Measurements from ENCODE around the gene EFCAB6. TPM values are rescaled to one million over a fixed set of nuclear protein-coding genes. Genes with fewer than 3 reads are reported as not detected.

The EFCAB6 gene
- total RNA-seq, 1 experiment from 2014 or later = 0.21 TPM

- Histone ChIP-seq H3K4me3 (ENCODE audit: low read depth in 2 of 2, low read length in 2 of 2) (no peak overlapping the region), H3K4me1 (ENCODE audit: control insufficient read depth, insufficient read depth, low read length) (no peaks in the 10 kb centered on the region), H3K36me3 (ENCODE audit: control insufficient read depth, insufficient read depth, low read length) (no peaks in the 10 kb centered on the region), H3K27ac (ENCODE audit: low read length) (no peak overlapping the region), H3K27me3 (ENCODE audit: control insufficient read depth, insufficient read depth, low read length) (no peaks in the 10 kb centered on the region), H3K9me3 (ENCODE audit: control insufficient read depth, insufficient read depth, low read depth, low read length) (no peaks in the 10 kb centered on the region)
- in situ Hi-C loops (cut with HindIII; ENCODE audit: low pct_unique_long_range_greater_than_20kb, low sequenced_read_pairs) (no loop called here), intact Hi-C loops (cut with micrococcal nuclease; ENCODE audit: unreplicated experiment) (no loop called here)
- POLR2A ChIA-PET = no interaction called here
- CTCF ChIA-PET = no interaction called here
- ATAC-seq (no peak), DNase-seq (ENCODE audit: low read depth, low spot score) (no peak)
- TF ChIP-seq CTCF (IDR thresholded peaks at IDR 0.05) = no peak
- TF ChIP-seq TCF7L2 (IDR thresholded peaks at IDR 0.05; ENCODE audit: low read depth, low read length) = no peak
- no peak for TF ChIP-seq REST (IDR thresholded peaks at IDR 0.05; ENCODE audit: insufficient read depth in 1 of 2, low read depth in 2 of 2, low read length in 1 of 2)
- no peak for TF ChIP-seq SIN3A (IDR thresholded peaks at IDR 0.05; ENCODE audit: borderline replicate concordance, insufficient read depth, low read depth, low read length)
- no peak for TF ChIP-seq POLR2AphosphoS5 (IDR thresholded peaks at IDR 0.05; ENCODE audit: low read depth, low read length)
- no TSS peak for BruUV-seq (replicated peaks)
Observed at GRCh38 chr22:43533156-43533530, 279.0 kb downstream of the EFCAB6 start.

- no peak for DNase-seq (ENCODE audit: low read depth, low spot score)
- ATAC-seq = no peak
- intact Hi-C loops (cut with micrococcal nuclease; ENCODE audit: unreplicated experiment) = no loop called here
- H3K4me3 ChIP-seq (ENCODE audit: low read depth in 2 of 2, low read length in 2 of 2) = no peak overlapping the region
- no peaks in the 10 kb centered on the region for H3K36me3 ChIP-seq (ENCODE audit: control insufficient read depth, insufficient read depth, low read length)
- no peak overlapping the region for H3K27ac ChIP-seq (ENCODE audit: low read length)
- TF ChIP-seq SIN3A (IDR thresholded peaks at IDR 0.05; ENCODE audit: borderline replicate concordance, insufficient read depth, low read depth, low read length) (no peak), CTCF (IDR thresholded peaks at IDR 0.05) (no peak), POLR2AphosphoS5 (IDR thresholded peaks at IDR 0.05; ENCODE audit: low read depth, low read length) (no peak), TCF7L2 (IDR thresholded peaks at IDR 0.05; ENCODE audit: low read depth, low read length) (no peak), REST (IDR thresholded peaks at IDR 0.05; ENCODE audit: insufficient read depth in 1 of 2, low read depth in 2 of 2, low read length in 1 of 2) (no peak)
- POLR2A ChIA-PET = no interaction called here
- no peaks in the 10 kb centered on the region for H3K4me1 ChIP-seq (ENCODE audit: control insufficient read depth, insufficient read depth, low read length)
- no peaks in the 10 kb centered on the region for H3K27me3 ChIP-seq (ENCODE audit: control insufficient read depth, insufficient read depth, low read length)
- CTCF ChIA-PET = interaction anchor here (0.6 kb wide), 1 partner anchor 209 kb away, joined by 3 read pairs; no protein-coding TSS in a partner anchor
- no TSS peak for BruUV-seq (replicated peaks)
- in situ Hi-C loops (cut with HindIII; ENCODE audit: low pct_unique_long_range_greater_than_20kb, low sequenced_read_pairs) = no loop called here
- no peaks in the 10 kb centered on the region for H3K9me3 ChIP-seq (ENCODE audit: control insufficient read depth, insufficient read depth, low read depth, low read length)
Observed at GRCh38 chr22:43532301-43533155, 279.6 kb downstream of the EFCAB6 start.
